ENCODE results near the gene ABCC11.

Gene ABCC11

GRCh38 chr16:48136547-48137360 is 110.6 kb downstream of the ABCC11 start:
- FAIRE-seq (no peak), DNase-seq (ENCODE audit: insufficient read length) (no peak)
- TF ChIP-seq POLR2A (IDR thresholded peaks at IDR 0.05; ENCODE audit: low read depth, low read length) (no peak), TAF1 (IDR thresholded peaks at IDR 0.05; ENCODE audit: borderline replicate concordance, low read depth, low read length) (no peak), POLR2AphosphoS5 (IDR thresholded peaks at IDR 0.05; ENCODE audit: low read depth, low read length) (no peak)

GRCh38 chr16:48133455-48134211 is 113.7 kb downstream of the ABCC11 start:
- no peak for TF ChIP-seq TAF1 (IDR thresholded peaks at IDR 0.05; ENCODE audit: borderline replicate concordance, low read depth, low read length)
- no peak for TF ChIP-seq POLR2A (IDR thresholded peaks at IDR 0.05; ENCODE audit: low read depth, low read length)
- TF ChIP-seq POLR2AphosphoS5 (IDR thresholded peaks at IDR 0.05; ENCODE audit: low read depth, low read length) = no peak
- DNase-seq (ENCODE audit: insufficient read length) = no peak
- FAIRE-seq = no peak

GRCh38 chr16:48132696-48133095 is 114.6 kb downstream of the ABCC11 start:
- FAIRE-seq (no peak), DNase-seq (ENCODE audit: insufficient read length) (no peak)
- TF ChIP-seq TAF1 (IDR thresholded peaks at IDR 0.05; ENCODE audit: borderline replicate concordance, low read depth, low read length) (no peak), POLR2A (IDR thresholded peaks at IDR 0.05; ENCODE audit: low read depth, low read length) (no peak), POLR2AphosphoS5 (IDR thresholded peaks at IDR 0.05; ENCODE audit: low read depth, low read length) (no peak)

DNA sequence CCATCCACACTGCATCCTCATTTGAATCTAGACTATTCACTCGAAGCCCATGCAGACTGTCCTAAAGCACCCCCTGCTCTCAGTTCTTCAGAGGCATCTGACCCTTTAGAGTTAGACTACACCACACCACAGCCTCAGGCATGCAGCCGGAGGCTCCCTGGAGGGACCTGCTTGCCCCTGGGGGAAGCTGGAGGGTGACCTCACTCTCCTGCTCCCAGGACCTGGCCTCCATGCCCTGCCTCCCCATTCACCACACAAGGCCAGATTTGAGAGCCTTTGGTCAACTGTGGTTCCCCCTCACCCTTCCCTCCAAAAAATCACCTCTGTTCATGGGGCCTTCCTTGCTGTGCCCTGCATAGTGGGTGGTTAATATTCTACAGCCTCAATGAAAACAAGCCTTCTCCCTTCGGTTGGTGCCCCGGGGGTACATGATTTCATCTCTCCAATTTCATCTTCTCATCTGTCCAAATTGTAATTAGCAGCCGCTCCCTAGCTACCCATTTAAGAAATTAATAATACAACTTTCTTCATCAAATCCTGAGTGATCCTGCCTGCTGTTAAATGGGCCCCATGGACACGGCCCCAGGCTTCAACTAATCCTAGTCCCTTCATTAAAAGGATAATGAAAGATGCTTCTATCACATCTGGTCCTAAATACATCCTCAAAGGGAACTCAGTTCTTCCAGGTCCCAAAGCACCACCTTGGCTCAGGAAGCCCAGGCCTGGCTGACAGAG is 116.0 kb downstream of the ABCC11 start:
- DNase-seq (ENCODE audit: insufficient read length) (no peak), FAIRE-seq (no peak)
- TF ChIP-seq POLR2A (IDR thresholded peaks at IDR 0.05; ENCODE audit: low read depth, low read length) (no peak), POLR2AphosphoS5 (IDR thresholded peaks at IDR 0.05; ENCODE audit: low read depth, low read length) (no peak), TAF1 (IDR thresholded peaks at IDR 0.05; ENCODE audit: borderline replicate concordance, low read depth, low read length) (no peak)

- no peak for FAIRE-seq
- TF ChIP-seq POLR2A (IDR thresholded peaks at IDR 0.05; ENCODE audit: low read depth, low read length) (no peak), POLR2AphosphoS5 (IDR thresholded peaks at IDR 0.05; ENCODE audit: low read depth, low read length) (no peak), TAF1 (IDR thresholded peaks at IDR 0.05; ENCODE audit: borderline replicate concordance, low read depth, low read length) (no peak)
- no peak for DNase-seq (ENCODE audit: insufficient read length)
Measured at GRCh38 chr16:48129926-48130325, 117.4 kb downstream of the ABCC11 start.

- TF ChIP-seq TAF1 (IDR thresholded peaks at IDR 0.05; ENCODE audit: borderline replicate concordance, low read depth, low read length) (no peak), POLR2AphosphoS5 (IDR thresholded peaks at IDR 0.05; ENCODE audit: low read depth, low read length) (no peak), POLR2A (IDR thresholded peaks at IDR 0.05; ENCODE audit: low read depth, low read length) (no peak)
- FAIRE-seq = no peak
- DNase-seq (ENCODE audit: insufficient read length) = no peak
Measured at GRCh38 chr16:48128769-48129168, 118.6 kb downstream of the ABCC11 start.

- no peak for TF ChIP-seq TAF1 (IDR thresholded peaks at IDR 0.05; ENCODE audit: borderline replicate concordance, low read depth, low read length)
- FAIRE-seq (no peak), DNase-seq (ENCODE audit: insufficient read length) (no peak)
Measured at GRCh38 chr16:48126801-48127644, 120.3 kb downstream of the ABCC11 start.

- FAIRE-seq = no peak
Measured at GRCh38 chr16:48125888-48126287, 121.5 kb downstream of the ABCC11 start.

DNA sequence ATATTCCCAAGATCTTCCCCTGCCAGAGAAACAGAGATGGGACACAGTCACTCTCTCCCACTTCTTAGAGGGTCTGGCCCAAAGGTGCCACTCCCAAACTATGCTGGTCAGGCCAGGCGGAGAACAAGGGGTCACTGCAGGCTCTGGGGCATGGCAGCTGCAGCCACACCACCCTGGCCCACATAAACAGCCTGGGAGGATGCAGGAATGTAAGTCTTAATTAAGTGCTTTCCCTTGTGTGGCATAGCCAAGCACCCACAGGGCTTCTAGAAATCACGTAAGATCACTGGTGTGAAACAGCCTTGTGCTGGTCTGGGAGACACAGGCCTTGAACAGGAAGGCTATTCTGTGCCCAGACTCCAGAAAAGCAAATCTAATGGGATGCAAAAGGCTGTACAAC is 123.1 kb downstream of the ABCC11 start:
- no peak for TF ChIP-seq TAF1 (IDR thresholded peaks at IDR 0.05; ENCODE audit: borderline replicate concordance, low read depth, low read length)
- TF ChIP-seq POLR2AphosphoS5 (IDR thresholded peaks at IDR 0.05; ENCODE audit: low read depth, low read length) = no peak
- no peak for TF ChIP-seq POLR2A (IDR thresholded peaks at IDR 0.05; ENCODE audit: low read depth, low read length)
- no peak for FAIRE-seq
- DNase-seq (ENCODE audit: insufficient read length) = no peak

More at GRCh38 chr16:48125888-48126287, 121.5 kb downstream of the ABCC11 start:
- DNase-seq (ENCODE audit: insufficient read length) = no peak
- TF ChIP-seq TAF1 (IDR thresholded peaks at IDR 0.05; ENCODE audit: borderline replicate concordance, low read depth, low read length) = no peak
- no peak for TF ChIP-seq POLR2AphosphoS5 (IDR thresholded peaks at IDR 0.05; ENCODE audit: low read depth, low read length)
- no peak for TF ChIP-seq POLR2A (IDR thresholded peaks at IDR 0.05; ENCODE audit: low read depth, low read length)

DNA sequence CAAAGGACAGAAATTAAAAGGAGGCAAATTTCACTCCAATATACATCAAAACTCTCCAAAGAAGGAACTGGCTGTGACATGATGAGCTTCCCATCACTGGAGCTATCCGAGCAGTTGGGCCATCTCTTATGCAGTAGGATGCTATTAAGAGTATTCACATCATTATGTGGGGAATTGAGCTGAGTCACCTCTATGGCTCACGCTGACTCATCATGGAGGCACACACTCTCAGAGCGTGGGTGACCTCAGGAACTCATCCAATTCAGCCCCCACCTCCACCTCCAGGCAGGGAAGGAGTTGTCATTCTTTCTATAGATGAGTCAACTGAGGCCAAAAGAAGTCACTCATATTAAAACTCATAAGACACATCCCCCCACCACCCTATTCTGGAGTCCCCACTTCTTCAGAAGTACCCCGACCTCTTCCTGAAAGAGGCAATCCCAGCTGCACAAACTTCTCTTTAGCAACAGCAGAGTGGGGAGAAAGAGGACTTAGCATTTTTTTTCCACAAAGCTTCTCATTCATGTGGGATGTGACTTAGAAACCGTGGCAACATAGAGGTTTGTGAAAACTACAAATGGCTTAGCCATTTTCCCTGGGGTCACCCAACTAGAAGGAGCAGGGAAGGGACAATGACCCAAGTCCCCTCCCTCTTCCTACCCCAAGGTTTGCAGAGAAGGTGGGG is 124.1 kb downstream of the ABCC11 start:
- no peak for DNase-seq (ENCODE audit: insufficient read length)
- FAIRE-seq = no peak
- TF ChIP-seq POLR2AphosphoS5 (IDR thresholded peaks at IDR 0.05; ENCODE audit: low read depth, low read length) (no peak), TAF1 (IDR thresholded peaks at IDR 0.05; ENCODE audit: borderline replicate concordance, low read depth, low read length) (no peak), POLR2A (IDR thresholded peaks at IDR 0.05; ENCODE audit: low read depth, low read length) (no peak)

Measured in GM12892 (cell line).